ENCODE results near the gene HTR4.

HTR4 gene

DNA sequence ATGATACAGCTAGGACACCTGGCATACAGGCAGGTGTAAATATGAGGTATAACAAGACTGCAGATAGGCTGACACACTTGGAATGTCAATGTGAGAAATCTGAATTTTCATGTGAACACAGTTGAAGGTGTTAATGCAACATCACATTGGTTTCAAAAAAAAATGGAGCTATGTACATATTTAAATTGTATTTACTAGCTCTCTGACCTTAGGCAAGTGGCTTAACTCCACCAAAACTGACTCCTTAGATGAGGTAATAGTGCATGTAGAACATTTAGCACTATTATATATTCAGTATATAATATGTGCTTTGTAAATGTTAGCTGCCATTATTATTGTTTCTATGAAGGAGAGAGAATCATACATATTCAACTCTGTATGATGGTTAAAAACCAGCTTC, 48.0 kb downstream of the HTR4 start:
- DNase-seq (ENCODE audit: low spot score): no peak

DNA sequence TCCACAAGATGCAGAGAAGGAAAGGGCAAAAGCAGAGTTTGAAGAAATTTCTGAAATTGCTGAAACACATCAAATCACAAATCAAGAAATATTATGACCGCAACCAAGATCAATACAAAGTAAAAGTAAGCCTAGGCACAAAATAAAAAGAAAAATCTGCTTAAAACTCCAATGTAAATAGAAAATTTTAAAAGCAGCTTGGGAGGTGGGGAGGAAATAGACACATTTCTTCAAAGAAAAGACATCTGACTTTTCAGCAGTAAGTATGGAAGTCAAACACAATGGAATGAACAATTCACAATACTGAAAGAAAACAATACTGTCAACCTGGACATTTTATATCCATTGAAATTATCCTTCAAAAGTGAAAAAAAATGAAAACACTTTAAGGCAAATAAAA, 55.1 kb downstream of the HTR4 start:
- DNase-seq (ENCODE audit: low spot score): no peak

DNA sequence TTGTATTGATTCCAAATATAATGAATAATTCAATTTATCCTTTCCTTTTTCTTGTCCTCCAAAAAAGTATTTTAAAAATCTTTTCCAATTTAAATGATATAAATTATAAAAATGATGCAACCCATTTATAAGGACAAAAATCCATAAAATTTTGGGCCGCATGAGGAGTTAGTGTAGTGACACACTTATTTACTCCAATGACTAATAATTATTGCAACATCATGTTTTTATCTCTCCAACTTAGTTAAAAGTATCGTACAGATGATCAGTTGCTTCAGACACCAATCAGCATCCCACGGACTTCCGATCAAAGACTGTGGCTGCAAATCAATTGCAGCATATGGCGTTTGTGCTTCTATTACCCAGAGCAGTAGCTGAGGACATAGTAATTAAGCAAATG, 58.6 kb downstream of the HTR4 start:
- no peak for DNase-seq (ENCODE audit: low spot score)

DNA sequence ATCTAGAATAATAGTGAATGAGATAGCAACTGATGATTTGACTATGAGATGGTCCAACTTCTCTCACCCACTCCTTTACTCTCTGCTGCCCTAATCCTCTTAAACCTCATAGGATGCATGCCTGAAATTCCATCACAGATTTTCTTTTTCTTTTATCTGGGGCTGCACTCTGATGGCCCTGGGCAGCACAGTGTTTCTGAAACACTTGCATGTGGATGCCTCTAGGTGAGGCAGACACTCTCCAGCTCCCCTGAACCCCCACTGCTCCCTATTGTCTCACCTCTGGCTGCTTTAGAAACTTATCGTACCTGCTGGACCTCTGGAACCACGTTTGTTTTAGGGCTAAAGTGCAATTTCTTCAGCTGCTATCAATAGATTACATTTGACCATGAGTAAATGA, 67.5 kb downstream of the HTR4 start:
- DNase-seq (ENCODE audit: low spot score): no peak

DNA sequence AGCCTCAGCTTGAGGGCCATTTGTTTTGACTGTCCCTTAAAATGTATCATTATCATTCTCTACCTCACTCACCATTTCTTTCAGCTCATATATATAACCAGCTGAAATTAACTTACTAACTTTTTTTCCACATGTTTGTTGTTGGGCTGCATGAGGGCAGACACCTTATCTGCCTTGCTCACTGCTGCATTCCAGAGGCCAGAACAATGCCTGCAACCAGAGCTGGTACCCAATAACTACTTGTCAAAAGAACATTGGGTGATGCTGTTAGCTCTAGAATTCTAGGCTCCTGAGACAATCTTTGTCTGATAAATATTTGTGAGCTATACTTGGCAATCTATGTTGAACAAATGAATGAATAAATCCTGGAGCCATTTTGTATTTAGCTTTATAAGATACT, 68.3 kb downstream of the HTR4 start:
- DNase-seq (ENCODE audit: low spot score): no peak

DNA sequence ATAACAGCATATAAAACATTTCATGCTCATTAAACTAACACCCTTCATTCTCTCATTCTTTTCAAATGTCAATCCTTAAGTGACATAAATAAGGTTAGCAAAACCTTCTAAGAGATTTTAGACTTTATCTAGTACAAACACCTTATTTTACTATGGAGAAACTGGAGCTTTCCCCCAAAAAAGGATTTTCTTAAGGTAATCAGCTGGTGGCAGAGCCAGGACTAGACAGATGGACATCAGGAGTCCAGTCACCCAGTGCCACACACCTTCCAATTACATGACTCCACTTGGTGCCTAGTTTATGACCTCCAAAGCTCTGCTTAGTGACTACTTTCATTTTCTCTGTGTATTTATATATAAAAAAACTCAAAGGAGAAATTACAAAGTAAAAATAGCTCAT, 70.2 kb downstream of the HTR4 start:
- no peak for DNase-seq (ENCODE audit: low spot score)

DNA sequence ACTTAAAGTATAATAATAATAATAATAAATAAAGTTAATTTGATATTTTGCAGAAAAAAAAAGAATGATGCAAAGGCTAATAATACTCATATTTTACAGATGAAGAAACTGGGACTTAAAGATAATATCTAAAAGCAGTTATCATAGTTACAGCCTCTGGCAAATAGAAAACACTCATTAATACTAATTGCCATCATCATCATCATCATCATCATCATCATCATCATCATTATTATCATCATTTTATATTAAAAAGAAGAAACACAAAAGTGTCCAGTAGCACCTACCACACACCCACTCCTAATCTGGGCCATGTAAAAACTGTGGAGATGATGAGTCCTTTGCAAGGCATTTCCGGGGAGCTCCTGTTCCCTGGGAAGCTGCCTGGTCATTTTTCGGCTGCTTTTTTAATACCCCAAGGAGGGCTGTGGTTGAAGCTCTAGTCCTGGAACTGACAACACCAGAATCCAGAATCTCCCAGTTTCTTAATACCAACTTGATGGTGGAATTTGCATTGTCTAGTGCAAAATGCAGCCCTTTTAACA, 70.8 kb downstream of the HTR4 start:
- no peak for DNase-seq (ENCODE audit: low spot score)

DNA sequence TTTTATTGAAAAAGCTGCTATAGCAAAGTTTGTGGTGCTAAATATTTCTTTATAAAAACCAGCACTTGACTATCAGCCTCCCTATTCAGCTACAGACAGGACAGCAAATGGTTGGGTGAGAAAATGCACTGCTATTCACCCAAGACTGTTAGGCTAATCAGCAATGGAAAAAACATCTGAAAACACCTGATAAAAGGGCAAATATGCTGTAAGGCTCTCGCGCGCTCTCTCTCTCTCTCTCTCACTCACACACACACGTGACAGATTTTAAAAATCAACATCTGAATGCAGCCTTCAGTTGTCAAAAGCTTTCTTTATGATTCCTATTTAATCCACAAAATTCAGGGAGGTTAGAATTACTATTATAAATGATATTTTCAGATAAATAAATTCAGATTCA, 80.2 kb downstream of the HTR4 start:
- no peak for DNase-seq (ENCODE audit: low spot score)

DNA sequence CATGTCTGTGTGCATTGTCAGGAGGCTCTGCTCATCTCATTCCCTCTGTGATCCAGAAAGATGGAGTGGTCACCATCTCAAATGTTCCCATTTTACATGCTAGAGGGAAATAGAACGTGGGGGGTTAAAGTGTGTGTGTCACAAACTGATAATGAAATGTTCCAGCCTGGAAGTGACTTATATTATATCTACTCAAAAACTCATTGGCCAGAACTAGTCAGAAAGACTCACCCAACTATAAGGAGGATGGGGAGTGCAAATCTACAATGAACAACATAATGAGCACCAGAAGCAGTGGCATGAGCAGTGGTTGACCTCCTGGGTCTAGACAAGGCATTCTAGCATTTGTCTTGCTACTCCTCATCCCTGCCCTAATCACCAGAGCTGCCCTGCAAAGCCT, 81.0 kb downstream of the HTR4 start:
- DNase-seq (ENCODE audit: low spot score): no peak

DNA sequence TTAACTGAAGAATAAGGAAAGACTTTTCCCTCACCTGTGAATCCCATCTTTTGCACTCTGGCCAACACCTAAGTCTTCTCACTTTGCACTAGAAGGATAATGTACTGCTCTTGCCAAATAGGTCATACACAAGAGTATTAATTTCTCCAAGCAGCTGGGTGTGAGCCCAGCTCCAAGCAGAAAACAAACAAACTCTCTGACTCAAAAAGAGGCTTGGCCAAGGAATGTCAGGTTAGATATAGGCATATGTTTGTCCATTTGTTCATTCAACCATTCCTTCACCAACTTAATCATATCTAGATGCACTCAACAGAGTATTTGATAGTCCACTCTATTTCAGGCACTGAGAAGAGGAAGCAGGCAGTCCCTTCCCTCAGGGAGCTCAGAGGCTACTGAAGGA, 84.4 kb downstream of the HTR4 start:
- DNase-seq (ENCODE audit: low spot score): no peak

DNA sequence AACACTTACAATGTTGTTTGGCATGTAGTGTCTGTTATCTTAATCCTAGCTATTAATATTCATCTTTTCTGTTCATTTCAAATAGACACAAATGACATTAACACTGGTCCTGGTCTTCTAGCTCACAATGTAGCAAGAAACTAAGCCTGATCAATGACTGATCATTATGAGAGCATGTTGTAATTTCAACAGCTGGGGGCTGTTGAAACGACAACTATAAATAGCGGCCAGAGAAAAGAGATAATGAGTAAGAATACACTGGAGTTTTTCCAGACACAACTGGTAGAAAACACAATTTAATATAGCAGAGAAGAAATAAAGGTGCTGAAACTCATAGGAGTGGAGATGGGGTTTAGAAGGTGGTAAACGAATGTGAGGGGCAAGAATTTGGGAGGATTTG, 89.2 kb downstream of the HTR4 start:
- no peak for DNase-seq (ENCODE audit: low spot score)

DNA sequence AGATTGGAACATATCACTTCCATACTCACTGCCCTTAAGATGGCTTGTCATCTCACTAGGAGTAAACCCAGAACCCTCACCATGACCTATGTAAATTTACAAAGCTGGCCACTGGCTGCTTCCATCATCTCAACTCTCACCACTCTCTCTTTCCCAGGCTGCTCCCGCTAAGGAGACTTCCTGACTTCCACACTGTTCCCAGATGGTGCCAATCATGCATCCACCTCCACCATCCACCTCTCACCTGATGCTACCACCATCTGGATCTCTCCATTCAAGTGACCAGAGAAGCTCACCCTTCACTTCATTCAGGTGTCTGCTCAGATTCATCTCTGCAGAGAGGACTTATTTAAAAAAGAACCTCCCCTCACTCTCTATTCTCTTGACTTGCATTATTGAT, 91.3 kb downstream of the HTR4 start:
- DNase-seq (ENCODE audit: low spot score): no peak

DNA sequence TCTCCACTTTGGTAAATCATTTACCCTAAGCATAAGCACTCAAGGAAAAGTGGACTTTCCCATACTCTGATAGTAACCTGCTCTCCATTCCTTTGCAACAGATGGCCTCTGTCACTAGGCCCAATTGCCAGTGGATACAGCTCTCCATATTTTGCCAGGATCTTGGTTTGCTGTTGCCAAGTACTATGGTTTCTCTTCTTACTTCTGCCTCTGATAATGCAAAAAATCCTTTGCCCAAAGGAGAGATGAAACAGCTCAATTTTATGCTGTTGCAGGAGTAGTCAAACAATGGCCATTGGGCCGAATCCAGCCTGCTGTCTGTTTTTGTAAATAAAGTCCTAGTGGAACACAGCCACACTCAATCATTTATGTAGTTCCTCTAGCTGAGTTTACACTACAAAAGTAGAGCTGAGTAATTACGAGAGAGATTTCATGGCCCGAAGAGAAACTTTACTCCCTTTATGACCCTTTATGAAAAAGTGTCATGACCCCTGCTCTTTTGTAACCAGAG, 92.5 kb downstream of the HTR4 start:
- no peak for DNase-seq (ENCODE audit: low spot score)

DNA sequence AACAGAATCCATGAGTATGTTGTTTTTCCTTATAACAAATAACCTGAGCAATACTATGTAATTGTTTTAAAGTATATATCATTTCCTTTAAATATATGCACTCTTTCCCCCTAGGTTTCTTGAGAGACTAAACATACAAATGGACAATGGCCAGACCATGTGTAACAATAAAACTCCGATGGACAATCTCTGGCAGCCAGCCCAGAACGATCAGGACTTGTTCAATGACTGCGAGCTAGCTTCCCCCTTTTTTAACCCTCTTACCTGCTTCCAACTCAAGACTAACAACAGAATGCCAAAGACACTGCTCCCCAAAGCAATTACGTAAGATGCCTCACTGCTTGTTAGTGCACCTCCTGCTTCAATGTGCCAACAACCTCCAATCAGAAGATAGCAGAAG, 94.9 kb downstream of the HTR4 start:
- no peak for DNase-seq (ENCODE audit: low spot score)

DNA sequence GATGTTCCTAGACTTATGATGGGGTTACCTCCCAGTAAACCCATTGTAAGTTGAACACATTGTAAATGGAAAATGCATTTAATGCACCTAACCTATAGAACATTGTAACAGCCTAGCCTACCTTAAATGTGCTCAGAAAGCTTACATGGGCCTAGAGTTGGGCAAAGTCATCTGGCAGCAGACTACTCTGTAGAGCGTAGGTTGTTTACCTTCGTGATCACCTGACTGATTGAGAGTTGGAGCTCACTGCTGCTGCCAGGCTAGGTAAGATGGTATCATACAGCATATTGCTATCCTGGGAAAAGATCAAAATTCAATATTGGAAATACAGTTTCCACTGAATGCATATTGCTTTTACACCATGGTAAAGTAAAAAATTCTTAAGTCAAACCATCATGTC, 95.4 kb downstream of the HTR4 start:
- DNase-seq (ENCODE audit: low spot score): no peak

DNA sequence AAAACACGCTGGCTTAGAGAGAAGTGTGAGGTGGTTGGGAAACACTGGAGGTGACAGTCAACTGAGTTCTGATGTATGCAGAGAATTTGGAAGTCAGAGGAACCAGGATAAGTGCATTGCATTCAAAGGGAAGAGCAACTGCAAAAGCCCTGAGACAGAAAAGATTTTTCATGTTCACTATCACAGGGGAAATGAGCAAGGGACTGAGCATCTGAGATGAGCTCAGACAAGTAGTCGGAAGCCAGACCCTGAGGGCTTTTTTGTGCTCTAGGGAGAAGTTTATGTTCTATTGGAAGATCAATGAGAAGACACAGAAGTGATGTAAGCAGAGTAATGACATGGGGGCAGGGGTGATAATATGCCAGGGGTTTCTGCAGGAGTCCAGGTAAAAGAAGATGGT, 97.5 kb downstream of the HTR4 start:
- no peak for DNase-seq (ENCODE audit: low spot score)

DNA sequence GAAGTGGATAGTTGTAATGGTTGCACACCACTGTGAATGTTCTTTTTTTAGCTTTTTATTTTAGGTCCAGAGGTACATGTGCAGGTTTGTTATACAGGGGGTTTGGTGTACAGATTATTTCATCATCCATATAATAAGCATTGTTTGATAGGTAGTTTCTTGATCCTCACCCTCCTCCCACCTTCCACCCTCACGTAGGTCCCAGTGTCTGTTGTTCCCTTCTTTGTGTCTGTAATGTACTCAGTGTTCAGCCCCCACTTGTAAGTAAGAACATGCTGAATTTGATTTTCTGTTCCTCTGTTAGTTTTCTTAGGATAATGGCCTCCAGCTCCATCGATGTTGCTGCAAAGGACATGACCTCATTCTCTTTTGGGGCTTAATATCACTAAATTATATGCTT, 99.7 kb downstream of the HTR4 start:
- DNase-seq (ENCODE audit: low spot score): no peak

DNA sequence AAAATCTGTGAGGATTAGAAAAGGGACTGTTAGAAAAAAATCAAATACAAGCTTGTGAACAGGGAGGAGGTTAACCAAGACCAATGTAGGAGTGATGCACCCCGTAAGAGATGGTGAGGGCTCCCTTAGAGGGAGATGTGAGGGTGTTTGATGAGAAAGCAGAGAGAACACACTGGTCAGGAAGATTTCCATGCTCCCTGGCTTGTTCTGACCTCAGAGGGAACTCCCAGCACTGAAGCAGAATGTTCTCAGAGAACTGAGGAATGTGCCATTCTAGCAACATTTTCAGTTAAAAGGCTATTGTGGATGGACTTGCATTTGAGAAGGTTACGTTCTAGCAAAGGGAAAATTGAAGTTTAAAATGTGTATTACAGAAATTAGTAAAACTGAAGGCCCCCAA, 110.6 kb downstream of the HTR4 start:
- no peak for DNase-seq (ENCODE audit: low spot score)

DNA sequence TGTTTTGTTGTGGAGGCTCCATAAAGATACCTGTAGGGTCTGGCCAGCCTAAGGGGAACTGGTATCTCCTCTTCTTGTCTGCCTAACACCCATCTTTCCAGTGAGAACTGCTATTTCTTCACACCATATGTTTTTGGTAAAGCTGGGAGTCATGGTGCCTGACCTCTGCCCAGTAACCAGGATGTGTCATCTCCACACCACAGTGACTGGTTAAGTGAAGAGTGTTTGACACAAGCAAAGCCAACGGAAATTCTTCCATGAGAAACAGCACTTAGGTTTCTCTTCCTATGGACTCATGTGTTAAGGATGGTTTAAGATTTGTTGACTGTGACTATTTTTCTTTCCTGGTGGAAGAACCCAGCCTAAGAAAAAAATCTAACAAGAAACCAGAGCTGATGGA, 111.5 kb downstream of the HTR4 start:
- no peak for DNase-seq (ENCODE audit: low spot score)

DNA sequence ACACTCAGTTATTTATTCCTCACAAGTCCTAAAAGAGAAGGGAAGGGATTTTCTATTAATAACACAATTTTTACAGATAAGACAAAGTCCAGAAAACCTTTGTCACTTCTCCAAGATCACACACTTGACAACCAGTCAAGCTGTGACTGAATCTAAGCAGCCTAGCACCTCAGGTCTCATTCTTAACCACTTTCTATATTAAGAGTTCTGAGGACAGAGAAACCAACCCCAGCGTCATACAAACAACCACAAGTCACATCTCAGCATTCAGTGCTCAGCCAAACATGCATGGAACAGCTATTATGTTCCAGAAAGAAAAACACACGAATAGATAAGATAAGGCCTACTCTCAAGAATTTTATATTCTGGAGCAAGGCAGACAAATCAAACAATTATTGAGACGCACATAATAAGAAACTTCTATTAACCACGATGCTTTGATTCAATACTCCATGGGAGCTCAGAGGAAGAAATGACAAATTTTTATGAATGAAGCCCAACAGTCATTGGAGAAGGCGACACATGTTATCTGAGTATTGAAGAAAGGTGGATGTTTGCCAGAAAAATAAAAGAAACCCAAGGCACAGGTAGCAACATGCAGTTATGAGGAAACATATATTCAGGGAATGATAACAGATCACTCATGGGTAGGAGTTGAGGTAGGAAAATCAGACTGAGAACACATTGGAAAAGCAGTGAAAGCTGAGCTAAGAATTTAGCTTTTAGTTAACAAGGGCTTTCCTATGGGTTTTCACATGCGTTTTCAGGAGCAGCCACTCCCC, 113.1 kb downstream of the HTR4 start:
- DNase-seq (ENCODE audit: low spot score): no peak

DNA sequence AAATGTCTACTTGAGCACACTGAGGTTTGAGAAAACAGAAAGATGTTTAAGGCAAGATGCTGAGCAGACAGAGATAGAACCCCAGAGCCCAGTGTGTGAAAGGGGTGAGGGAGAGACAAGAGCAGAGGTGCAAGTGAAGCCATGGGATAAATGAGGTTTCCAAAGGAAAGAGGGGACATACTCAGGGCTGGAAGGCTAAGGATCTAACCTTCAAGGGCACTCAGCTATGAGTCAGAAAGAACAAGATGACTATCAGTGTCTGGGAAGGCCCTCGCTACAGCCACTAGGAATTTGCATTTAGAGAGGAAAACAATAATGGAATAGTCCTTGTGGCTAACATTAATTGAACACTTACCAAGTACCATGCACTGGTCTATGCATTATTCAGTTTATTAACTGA, 113.7 kb downstream of the HTR4 start:
- no peak for DNase-seq (ENCODE audit: low spot score)

DNA sequence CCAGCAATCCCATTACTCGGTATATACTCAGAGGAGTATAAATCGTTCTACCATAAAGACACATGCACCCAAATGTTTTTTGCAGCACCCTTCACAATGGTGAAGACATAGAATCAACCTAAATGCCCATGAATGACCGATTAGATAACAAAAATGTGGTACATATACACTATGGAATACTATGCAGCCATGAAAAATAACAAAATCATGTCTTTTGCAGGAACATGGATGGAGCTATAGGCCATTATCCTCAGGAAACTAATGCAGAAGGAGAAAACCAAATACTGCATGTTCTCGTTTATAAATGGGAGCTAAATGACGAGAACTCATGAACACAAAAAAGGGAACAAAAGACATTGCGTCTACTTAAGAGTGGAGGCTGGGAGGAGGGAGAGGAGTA, 114.5 kb downstream of the HTR4 start:
- no peak for DNase-seq (ENCODE audit: low spot score)

DNA sequence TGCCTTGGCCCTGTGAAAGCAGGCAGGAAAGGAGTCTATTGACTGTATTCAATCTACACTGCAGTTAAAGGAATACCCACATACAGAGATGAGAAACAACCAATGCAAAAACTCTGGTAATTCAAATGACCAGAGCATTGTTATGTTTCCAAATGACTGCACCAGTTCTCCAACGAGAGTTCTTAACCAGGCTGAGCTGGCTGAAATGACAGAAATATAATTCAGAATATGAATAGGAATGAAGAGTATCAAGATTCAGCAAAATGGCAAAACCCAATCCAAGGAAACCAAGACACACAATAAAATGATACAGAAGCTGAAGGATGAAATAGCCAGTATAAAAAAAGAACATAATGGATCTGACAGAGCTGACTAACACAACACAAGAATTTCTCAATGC, 119.1 kb downstream of the HTR4 start:
- DNase-seq (ENCODE audit: low spot score): no peak

DNA sequence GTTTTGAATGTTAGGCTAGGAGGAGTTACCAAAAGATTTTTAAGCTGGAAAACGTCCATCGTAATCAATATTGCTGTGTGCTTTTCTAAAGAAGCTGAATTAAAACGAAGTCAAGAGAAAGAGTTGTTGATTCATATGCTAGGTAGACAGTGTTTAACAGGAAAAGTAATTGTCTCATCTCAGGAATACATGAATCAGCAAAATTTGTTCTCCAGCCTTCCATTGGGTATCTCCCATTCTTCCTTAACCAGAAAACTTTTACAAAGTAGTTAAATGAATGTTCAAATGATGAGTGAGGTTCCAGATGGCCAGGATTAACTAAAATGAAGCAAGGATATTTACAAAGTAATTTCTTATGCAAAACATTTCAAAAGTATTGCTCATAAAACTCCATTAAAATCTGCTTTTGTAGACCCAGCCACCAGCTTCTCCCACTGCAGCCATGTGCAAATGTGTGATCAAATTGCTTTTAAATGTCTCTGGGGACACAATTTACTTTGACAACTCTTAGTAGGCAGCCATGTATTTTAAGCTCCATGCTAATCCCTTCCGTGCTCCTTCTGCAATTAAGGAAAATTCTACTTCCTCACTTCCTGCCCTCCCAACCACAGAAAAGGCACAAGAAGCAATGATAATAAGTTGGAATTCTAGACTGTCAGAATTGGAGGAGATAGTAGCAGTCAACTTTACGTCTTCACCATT, 121.2 kb downstream of the HTR4 start:
- DNase-seq (ENCODE audit: low spot score): no peak

Data from CD4-positive, alpha-beta T cell treated with Interleukin-15 for 4 hours (primary cell).